ENCODE measurements around the gene MVD. TPM values are rescaled to one million over a fixed set of nuclear protein-coding genes. Genes with fewer than 3 reads are reported as not detected.

MVD gene
- total RNA-seq, 1 experiment from 2014 or later = 141 TPM

- Histone ChIP-seq H3K4me3 (ENCODE audit: low read depth, low read length) (no peak overlapping the region), H3K36me3 (ENCODE audit: control insufficient read depth, insufficient read depth, low read length) (peaks cover 9% of the 10 kb centered on the region), H3K9me3 (no peaks in the 10 kb centered on the region), H3K4me1 (peaks cover 10% of the 10 kb centered on the region; the same call in 1 of the 2 replicates), H3K27me3 (replicated peaks; ENCODE audit: control insufficient read depth, insufficient read depth, low read length) (no peaks in the 10 kb centered on the region)
- Mint-ChIP-seq H3K36me3 (ENCODE audit: insufficient read depth, unreplicated experiment) (peaks cover 86% of the 10 kb centered on the region), H3K4me3 (ENCODE audit: unreplicated experiment) (no peak overlapping the region), H3K27ac (ENCODE audit: unreplicated experiment) (no peak overlapping the region), H3K27me3 (ENCODE audit: insufficient read depth, unreplicated experiment) (no peaks in the 10 kb centered on the region), H3K9me3 (ENCODE audit: unreplicated experiment) (no peaks in the 10 kb centered on the region), H3K4me1 (ENCODE audit: low read depth, unreplicated experiment) (peaks cover 21% of the 10 kb centered on the region)
- DNase-seq = no peak
- TF ChIP-seq CTCF (IDR thresholded peaks at IDR 0.05; ENCODE audit: insufficient read depth in 1 of 2, low read depth in 1 of 2, low read length in 1 of 2, severe bottlenecking in 1 of 2, unreplicated experiment in 1 of 2) = no peak
- intact Hi-C loops (cut with micrococcal nuclease; ENCODE audit: unreplicated experiment) = no loop called here
- BruUV-seq (replicated peaks) = no TSS peak
- ChIA-PET CTCF (interaction anchor here (0.5 kb wide), 1 partner anchor 153 kb away, joined by 3 read pairs; no protein-coding TSS in a partner anchor), POLR2A (no interaction called here)
Observed at GRCh38 chr16:88619859-88620815, 42.8 kb downstream of the MVD start.

- H3K36me3 ChIP-seq (ENCODE audit: control insufficient read depth, insufficient read depth, low read length) = peaks cover 9% of the 10 kb centered on the region
- no peak for DNase-seq
- no peak for TF ChIP-seq CTCF (IDR thresholded peaks at IDR 0.05; ENCODE audit: insufficient read depth in 1 of 2, low read depth in 1 of 2, low read length in 1 of 2, severe bottlenecking in 1 of 2, unreplicated experiment in 1 of 2)
- Mint-ChIP-seq H3K27ac (ENCODE audit: unreplicated experiment) (peak overlapping the region; percentile 33), H3K4me3 (ENCODE audit: unreplicated experiment) (no peak overlapping the region), H3K27me3 (ENCODE audit: insufficient read depth, unreplicated experiment) (no peaks in the 10 kb centered on the region), H3K4me1 (ENCODE audit: low read depth, unreplicated experiment) (peaks cover 21% of the 10 kb centered on the region), H3K9me3 (ENCODE audit: unreplicated experiment) (no peaks in the 10 kb centered on the region), H3K36me3 (ENCODE audit: insufficient read depth, unreplicated experiment) (peaks cover 86% of the 10 kb centered on the region)
- ChIA-PET CTCF (interaction anchor here (0.5 to 0.9 kb wide), 2 partner anchors 9 to 152 kb away, joined by 3 to 4 read pairs; no protein-coding TSS in a partner anchor), POLR2A (no interaction called here)
- no peaks in the 10 kb centered on the region for H3K9me3 ChIP-seq
- no TSS peak for BruUV-seq (replicated peaks)
- intact Hi-C loops (cut with micrococcal nuclease; ENCODE audit: unreplicated experiment) = no loop called here
- H3K4me3 ChIP-seq (ENCODE audit: low read depth, low read length) = no peak overlapping the region
- no peaks in the 10 kb centered on the region for H3K27me3 ChIP-seq (replicated peaks; ENCODE audit: control insufficient read depth, insufficient read depth, low read length)
- peaks cover 10% of the 10 kb centered on the region; the same call in 1 of the 2 replicates for H3K4me1 ChIP-seq
Observed at GRCh38 chr16:88618956-88619667, 43.8 kb downstream of the MVD start.

GRCh38 chr16:88618182-88618955, 44.5 kb downstream of the MVD start:
- TF ChIP-seq CTCF (IDR thresholded peaks at IDR 0.05; ENCODE audit: insufficient read depth in 1 of 2, low read depth in 1 of 2, low read length in 1 of 2, severe bottlenecking in 1 of 2, unreplicated experiment in 1 of 2) = no peak
- Mint-ChIP-seq H3K27ac (ENCODE audit: unreplicated experiment) (peak overlapping the region; percentile 33), H3K36me3 (ENCODE audit: insufficient read depth, unreplicated experiment) (peaks cover 86% of the 10 kb centered on the region), H3K4me1 (ENCODE audit: low read depth, unreplicated experiment) (peaks cover 27% of the 10 kb centered on the region), H3K9me3 (ENCODE audit: unreplicated experiment) (no peaks in the 10 kb centered on the region), H3K4me3 (ENCODE audit: unreplicated experiment) (no peak overlapping the region), H3K27me3 (ENCODE audit: insufficient read depth, unreplicated experiment) (no peaks in the 10 kb centered on the region)
- ChIA-PET POLR2A (no interaction called here), CTCF (interaction anchor here (0.9 kb wide), 1 partner anchor 8 kb away, joined by 4 read pairs; no protein-coding TSS in a partner anchor)
- no TSS peak for BruUV-seq (replicated peaks)
- Histone ChIP-seq H3K4me3 (ENCODE audit: low read depth, low read length) (no peak overlapping the region), H3K36me3 (ENCODE audit: control insufficient read depth, insufficient read depth, low read length) (peaks cover 11% of the 10 kb centered on the region), H3K4me1 (peaks cover 10% of the 10 kb centered on the region; the same call in 1 of the 2 replicates), H3K27me3 (replicated peaks; ENCODE audit: control insufficient read depth, insufficient read depth, low read length) (no peaks in the 10 kb centered on the region), H3K9me3 (no peaks in the 10 kb centered on the region)
- intact Hi-C loops (cut with micrococcal nuclease; ENCODE audit: unreplicated experiment) = no loop called here
- no peak for DNase-seq

Data from Caco-2 (cell line).